ENCODE measurements around the gene GTF2H1.

GRCh38 chr11:18280438-18281045, 41.8 kb upstream of the GTF2H1 start:
- no peak for TF ChIP-seq CTCF (IDR thresholded peaks at IDR 0.05 in 8 of 11, conservative IDR thresholded peaks at IDR 0.05 in 3 of 11)
- no peak for TF ChIP-seq POLR2A (IDR thresholded peaks at IDR 0.05)
- TF ChIP-seq POLR2AphosphoS5 (IDR thresholded peaks at IDR 0.05) = no peak
